ENCODE results near the gene RHOT1. TPM values are rescaled to one million over a fixed set of nuclear protein-coding genes. Genes with fewer than 3 reads are reported as not detected.
"Not testable (repeated sequence)": the region's sequence is repeated elsewhere in the genome, so short reads cannot be mapped to it uniquely, and the experiment has no call there.

RHOT1 gene
- total RNA-seq = 10 to 100 TPM; 23.3 to 34.1 TPM

DNA sequence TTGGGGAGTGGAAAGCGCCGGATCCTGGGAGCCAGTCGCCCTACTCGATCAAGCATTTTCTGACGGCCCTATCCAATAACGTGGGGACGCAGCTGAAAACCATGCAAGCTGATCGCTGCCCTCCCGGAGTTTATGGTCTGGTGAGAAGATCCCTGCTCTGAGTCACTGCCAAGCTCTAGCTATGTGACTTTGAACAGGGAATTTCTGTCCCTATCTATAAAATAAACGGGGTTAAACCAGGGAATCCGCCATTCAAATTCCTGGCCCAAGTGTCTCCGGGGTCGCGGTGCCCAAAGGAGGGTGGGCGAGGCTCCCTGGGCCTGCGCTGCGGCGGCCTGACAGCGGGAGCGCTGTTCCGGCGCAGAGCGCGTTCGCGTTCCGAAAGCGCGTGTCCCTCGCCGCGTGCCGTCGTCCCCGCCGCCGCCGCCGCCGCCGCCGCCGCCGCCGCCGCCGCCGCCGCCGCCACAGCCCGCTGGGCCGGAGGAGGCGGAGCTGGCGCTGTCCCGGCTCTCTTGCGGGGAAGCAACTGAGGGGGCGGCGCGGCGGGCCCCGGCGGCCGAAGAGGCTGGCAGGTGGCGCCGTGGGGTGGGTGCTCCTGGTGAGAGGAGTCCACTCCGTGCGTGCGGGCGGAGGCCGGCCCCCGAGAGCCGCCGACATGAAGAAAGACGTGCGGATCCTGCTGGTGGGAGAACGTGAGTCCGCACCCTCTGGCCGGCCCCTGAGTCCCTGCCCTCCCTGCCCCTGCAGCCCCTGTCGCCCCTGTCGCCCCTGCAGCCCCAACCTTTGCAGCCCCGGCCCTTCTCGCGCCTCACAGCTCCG lies at the start of gene RHOT1:
Gene RHOT1, plus strand, starts transcription at position 465 of the 819 bp plus-strand sequence. Its CDS starts 191 bp downstream, at position 656.
- Mint-ChIP-seq H3K4me1 (peaks cover 27% of the 10 kb centered on the region), H3K27ac (peak within 1 kb of the TSS; percentile 67), H3K4me3 (peak within 1 kb of the TSS; percentile 99), H3K27me3 (no peaks in the 10 kb centered on the region), H3K36me3 (ENCODE audit: low read depth) (no peaks in the 10 kb centered on the region), H3K9me3 (ENCODE audit: low read depth) (no peaks in the 10 kb centered on the region)
- ATAC-seq (peak; percentile 64), DNase-seq (peak; percentile 85)
- CTCF ChIA-PET = interaction anchor here (0.6 to 4.5 kb wide), 10 partner anchors 8 to 554 kb away, joined by 3 to 60 read pairs (median 4); partner anchors contain the start of gene UTP6
- intact Hi-C loops (cut with DNase I, micrococcal nuclease) = loop anchor here in 1 of 2 experiments (1.0 to 5.0 kb wide), 9 partner anchors 15 to 735 kb away; partner anchors contain the start of genes C17orf75, COPRS, LRRC37B and MYO1D
- POLR2A ChIA-PET = no interaction called here

DNA sequence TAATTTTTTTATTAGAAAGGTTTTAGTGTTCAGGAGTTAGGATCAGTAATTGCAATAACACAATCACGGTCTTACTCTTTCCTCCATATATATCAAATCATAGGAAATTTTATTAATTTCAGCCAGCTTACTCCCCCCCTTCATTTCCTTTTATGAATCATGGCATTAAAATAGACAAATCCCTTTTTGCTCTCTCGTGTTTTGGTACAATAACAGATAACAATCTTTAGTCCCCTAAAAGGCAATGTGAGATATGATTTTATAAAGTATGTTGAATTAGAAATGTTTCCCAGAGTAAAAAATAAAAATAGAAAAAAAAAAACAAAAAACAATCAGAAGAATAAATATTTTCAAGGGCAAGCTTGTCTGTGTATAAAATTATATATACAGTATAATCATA lies 42.6 kb upstream of the RHOT1 start:
- no peaks in the 10 kb centered on the region for H3K27me3 Mint-ChIP-seq
- H3K27ac Mint-ChIP-seq = no peak overlapping the region
- ATAC-seq = no peak
- no peak overlapping the region for H3K4me3 Mint-ChIP-seq
- H3K9me3 Mint-ChIP-seq (ENCODE audit: low read depth) = no peaks in the 10 kb centered on the region
- H3K36me3 Mint-ChIP-seq (ENCODE audit: low read depth) = no peaks in the 10 kb centered on the region
- peaks cover 11% of the 10 kb centered on the region for H3K4me1 Mint-ChIP-seq
- POLR2A ChIA-PET = interaction anchor here (0.7 kb wide), 1 partner anchor 108 kb away, joined by 3 read pairs; no protein-coding TSS in a partner anchor
- DNase-seq = no peak
- intact Hi-C loops (cut with DNase I, micrococcal nuclease) = no loop called here
- CTCF ChIA-PET = interaction anchor here (0.6 to 0.9 kb wide), 3 partner anchors 12 to 192 kb away, joined by 3 to 4 read pairs (median 4); no protein-coding TSS in a partner anchor

DNA sequence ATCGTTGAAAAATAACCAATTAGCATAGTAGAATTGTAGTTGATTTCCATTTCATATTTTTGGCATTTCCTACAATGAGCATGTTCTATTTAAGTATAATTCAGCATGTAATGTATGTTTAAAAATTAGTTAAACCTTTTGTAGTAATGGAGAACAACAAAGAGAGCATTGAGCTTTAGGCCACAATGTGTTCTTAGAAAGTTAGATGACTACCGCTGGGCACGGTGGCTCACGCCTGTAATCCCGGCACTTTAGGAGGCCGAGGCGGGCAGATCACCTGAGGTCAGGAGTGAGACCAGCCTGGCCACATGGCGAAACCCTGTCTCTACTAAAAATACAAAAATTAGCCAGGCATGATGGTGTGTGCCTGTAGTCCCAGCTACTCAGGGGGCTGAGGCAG lies 42.0 kb upstream of the RHOT1 start:
- H3K9me3 Mint-ChIP-seq (ENCODE audit: low read depth); ATAC-seq; H3K27me3 Mint-ChIP-seq; DNase-seq; POLR2A ChIA-PET; H3K4me3 Mint-ChIP-seq; H3K27ac Mint-ChIP-seq; H3K36me3 Mint-ChIP-seq (ENCODE audit: low read depth); intact Hi-C loops (cut with DNase I, micrococcal nuclease): not testable (repeated sequence)
- peaks cover 13% of the 10 kb centered on the region for H3K4me1 Mint-ChIP-seq
- CTCF ChIA-PET = interaction anchor here (0.6 to 1.4 kb wide), 4 partner anchors 11 to 193 kb away, joined by 3 to 4 read pairs (median 4); partner anchors contain the start of gene RHOT1

DNA sequence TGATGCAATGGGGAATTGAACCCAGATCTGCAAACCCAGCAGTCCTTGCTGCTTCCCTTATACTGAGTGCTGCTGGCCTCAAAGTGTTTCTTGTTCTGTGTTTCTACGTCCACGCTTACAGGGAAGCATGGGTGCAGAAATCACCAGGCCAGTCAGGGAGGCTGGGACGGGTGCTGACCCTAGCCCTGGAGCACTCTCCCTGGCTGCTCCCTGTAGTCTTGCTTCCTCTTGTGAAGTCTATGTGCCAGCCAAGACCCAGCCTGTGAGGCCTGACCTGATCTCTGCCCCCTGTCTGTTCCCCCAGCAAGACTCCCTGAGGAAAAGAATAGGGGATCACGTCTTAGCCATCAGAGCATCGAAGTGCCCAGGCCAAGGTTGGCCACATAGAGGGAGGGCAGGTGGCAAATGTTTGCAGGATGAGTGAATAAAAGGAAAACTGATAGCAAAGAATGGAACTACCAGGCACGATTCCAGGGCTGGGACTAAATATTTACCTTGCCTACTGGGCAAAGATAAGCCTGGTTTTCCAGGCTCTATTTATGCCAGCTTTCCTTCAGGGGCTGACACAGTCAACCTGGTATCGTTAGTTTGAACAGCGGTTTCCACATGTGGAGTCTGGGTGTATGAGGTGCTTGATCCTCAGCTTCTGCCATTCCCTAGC lies 41.2 kb upstream of the RHOT1 start:
- ChIA-PET CTCF (interaction anchor here (0.6 to 1.4 kb wide), 3 partner anchors 38 to 80 kb away, joined by 3 read pairs; partner anchors contain the start of gene RHOT1), POLR2A (no interaction called here)
- DNase-seq = no peak
- Mint-ChIP-seq H3K4me1 (peaks cover 15% of the 10 kb centered on the region), H3K9me3 (ENCODE audit: low read depth) (no peaks in the 10 kb centered on the region), H3K4me3 (no peak overlapping the region), H3K27me3 (no peaks in the 10 kb centered on the region), H3K36me3 (ENCODE audit: low read depth) (no peaks in the 10 kb centered on the region), H3K27ac (no peak overlapping the region)
- ATAC-seq = no peak
- intact Hi-C loops (cut with DNase I, micrococcal nuclease) = no loop called here

DNA sequence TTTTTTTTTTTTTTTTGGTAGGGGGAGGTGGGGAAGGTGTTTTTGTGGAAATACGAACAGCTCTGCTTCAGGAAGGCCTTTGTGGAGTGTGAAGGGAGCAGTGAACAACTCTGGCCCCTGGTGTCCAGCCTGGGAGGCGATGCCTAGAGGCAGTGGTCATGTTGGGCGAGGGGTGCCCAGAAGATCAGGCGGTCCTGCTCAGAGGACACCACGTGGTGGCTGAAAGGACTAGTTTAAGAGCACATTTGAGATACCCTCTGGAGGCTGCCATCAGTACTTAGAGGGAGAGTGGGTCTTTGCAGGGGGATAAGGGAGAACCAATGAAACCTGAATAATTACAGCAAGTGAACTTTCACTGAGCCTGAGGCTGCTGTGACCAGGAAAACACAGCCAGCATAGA lies 40.1 kb upstream of the RHOT1 start:
- intact Hi-C loops (cut with DNase I, micrococcal nuclease) = no loop called here
- H3K27me3 Mint-ChIP-seq = no peaks in the 10 kb centered on the region
- no peaks in the 10 kb centered on the region for H3K9me3 Mint-ChIP-seq (ENCODE audit: low read depth)
- POLR2A ChIA-PET = no interaction called here
- H3K4me1 Mint-ChIP-seq = peaks cover 25% of the 10 kb centered on the region
- no peak for DNase-seq
- CTCF ChIA-PET = no interaction called here
- no peak overlapping the region for H3K4me3 Mint-ChIP-seq
- H3K36me3 Mint-ChIP-seq (ENCODE audit: low read depth) = no peaks in the 10 kb centered on the region
- no peak overlapping the region for H3K27ac Mint-ChIP-seq
- no peak for ATAC-seq

DNA sequence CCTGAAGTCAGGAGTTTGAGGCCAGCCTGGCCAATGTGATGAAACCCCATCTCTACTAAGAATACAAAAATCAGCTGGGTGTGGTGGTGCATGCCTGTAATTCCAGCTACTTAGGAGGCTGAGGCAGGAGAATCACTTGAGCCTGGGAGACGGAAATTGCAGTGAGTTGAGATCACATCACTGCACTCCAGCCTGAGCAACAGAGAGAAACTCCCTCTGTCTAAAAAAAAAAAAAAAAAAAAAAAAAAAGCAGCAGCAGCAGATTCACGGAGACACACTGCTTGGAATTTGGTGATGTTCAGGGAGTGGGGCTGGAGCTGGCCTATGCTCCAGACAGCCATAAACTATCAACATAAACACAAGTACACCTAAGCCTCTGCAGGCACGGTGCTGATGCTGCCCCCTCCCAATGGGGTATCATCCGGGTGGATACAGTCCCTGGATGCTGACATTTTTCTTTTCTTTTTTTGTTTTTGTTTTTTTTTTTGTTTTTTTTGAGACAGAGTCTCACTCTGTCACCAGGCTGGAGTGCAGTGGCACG lies 39.6 kb upstream of the RHOT1 start:
- Mint-ChIP-seq H3K4me3 (no peak overlapping the region), H3K9me3 (ENCODE audit: low read depth) (no peaks in the 10 kb centered on the region), H3K27ac (no peak overlapping the region), H3K4me1 (peaks cover 29% of the 10 kb centered on the region), H3K36me3 (ENCODE audit: low read depth) (no peaks in the 10 kb centered on the region), H3K27me3 (no peaks in the 10 kb centered on the region)
- intact Hi-C loops (cut with DNase I, micrococcal nuclease) = no loop called here
- ATAC-seq = no peak
- CTCF ChIA-PET = no interaction called here
- DNase-seq = no peak
- POLR2A ChIA-PET = no interaction called here

DNA sequence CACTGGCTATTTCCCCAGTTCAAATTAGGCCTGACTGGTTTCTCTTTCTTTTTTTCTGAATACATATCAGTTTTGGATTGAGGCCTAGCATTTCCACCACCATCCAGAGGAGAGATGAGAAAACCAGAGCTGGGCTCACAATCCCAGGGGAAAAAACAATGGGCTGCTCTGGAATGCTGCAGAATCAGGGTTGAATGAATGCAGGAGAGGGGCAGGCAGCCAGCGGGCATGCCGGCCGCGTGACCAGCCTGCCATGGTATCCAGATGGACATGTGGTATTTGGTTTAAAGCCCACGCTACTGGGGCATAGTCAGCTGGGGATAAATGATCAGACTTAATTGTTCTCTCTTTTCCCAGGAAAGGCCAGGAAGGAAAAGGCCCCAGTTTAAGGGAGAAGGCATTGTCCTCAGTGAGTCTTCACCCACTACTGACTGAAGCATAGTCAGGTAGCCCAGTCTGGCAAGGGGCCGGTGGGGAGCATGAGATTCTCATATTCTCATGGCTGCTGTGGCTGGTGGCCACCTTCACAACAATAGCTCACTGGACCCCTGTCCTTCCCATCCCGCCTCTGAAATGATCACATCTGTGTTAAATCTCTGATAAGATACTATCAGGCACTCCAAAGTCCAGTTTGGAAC lies 38.7 kb upstream of the RHOT1 start:
- Mint-ChIP-seq H3K27ac (peak overlapping the region; percentile 89), H3K9me3 (ENCODE audit: low read depth) (no peaks in the 10 kb centered on the region), H3K27me3 (no peaks in the 10 kb centered on the region), H3K4me1 (peaks cover 29% of the 10 kb centered on the region), H3K36me3 (ENCODE audit: low read depth) (no peaks in the 10 kb centered on the region), H3K4me3 (no peak overlapping the region)
- intact Hi-C loops (cut with DNase I, micrococcal nuclease) = no loop called here
- ATAC-seq (no peak), DNase-seq (no peak)
- ChIA-PET POLR2A (no interaction called here), CTCF (interaction anchor here (0.6 to 1.3 kb wide), 5 partner anchors 33 to 614 kb away, joined by 3 to 4 read pairs (median 4); partner anchors contain the start of gene RHOT1)

DNA sequence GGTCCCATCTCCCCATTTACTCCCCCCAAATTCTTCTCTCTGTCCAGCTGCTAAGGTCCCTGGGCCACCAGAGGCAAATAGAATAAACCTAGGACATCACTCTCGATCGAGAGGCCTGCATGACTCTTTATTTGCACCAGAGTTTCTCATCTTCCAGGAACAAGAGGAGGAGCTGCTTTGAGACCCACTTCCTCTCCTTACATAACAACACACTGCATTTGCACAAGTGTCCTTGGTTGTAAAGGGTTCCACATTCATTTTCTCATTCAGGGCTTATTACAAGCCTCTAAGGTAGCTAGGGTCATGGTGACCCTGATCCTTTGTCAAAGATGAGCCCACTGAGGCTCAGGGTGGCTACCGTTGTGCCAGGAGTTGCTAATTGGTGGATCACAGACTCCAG lies 38.1 kb upstream of the RHOT1 start:
- peak overlapping the region; percentile 89 for H3K27ac Mint-ChIP-seq
- POLR2A ChIA-PET = no interaction called here

DNA sequence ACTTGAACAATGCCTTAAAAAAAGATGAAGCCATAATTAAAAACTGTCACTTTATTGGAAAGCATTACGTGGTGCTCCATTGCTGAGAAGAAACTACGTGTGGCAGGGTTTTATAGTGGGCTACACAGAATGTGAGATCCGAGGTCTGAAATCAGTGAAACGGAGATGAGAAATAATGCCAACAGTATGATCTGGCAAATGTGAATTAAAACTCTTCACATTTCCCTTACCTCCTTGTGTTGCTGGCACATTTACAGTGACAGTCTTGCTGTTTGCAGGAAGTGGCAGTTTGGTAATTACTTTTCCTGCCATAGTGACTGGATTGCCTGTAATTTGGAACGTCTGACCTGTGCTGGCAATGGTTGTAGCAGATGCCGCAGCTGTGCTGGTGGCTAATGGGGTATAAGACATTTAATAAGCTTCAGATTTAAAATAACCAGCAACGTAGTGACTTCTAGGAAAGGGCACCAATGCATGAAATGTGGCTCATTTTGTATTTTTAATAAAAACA lies 35.8 kb upstream of the RHOT1 start:
- H3K27me3 Mint-ChIP-seq; H3K4me3 Mint-ChIP-seq; intact Hi-C loops (cut with DNase I, micrococcal nuclease); DNase-seq; H3K36me3 Mint-ChIP-seq (ENCODE audit: low read depth); ATAC-seq; H3K9me3 Mint-ChIP-seq (ENCODE audit: low read depth): not testable (repeated sequence)
- CTCF ChIA-PET = interaction anchor here (0.6 to 0.7 kb wide), 2 partner anchors 33 to 70 kb away, joined by 3 to 4 read pairs; no protein-coding TSS in a partner anchor
- POLR2A ChIA-PET = interaction anchor here (0.5 kb wide), 1 partner anchor 152 kb away, joined by 3 read pairs; no protein-coding TSS in a partner anchor
- Mint-ChIP-seq H3K4me1 (peaks cover 29% of the 10 kb centered on the region), H3K27ac (peak overlapping the region; percentile 72)

More for the DNA sequence above, 38.1 kb upstream of the RHOT1 start:
- Mint-ChIP-seq H3K27me3 (no peaks in the 10 kb centered on the region), H3K4me1 (peaks cover 29% of the 10 kb centered on the region), H3K9me3 (ENCODE audit: low read depth) (no peaks in the 10 kb centered on the region), H3K4me3 (no peak overlapping the region), H3K36me3 (ENCODE audit: low read depth) (no peaks in the 10 kb centered on the region)
- no peak for ATAC-seq
- DNase-seq = no peak
- CTCF ChIA-PET = interaction anchor here (0.8 to 1.3 kb wide), 4 partner anchors 32 to 98 kb away, joined by 3 to 4 read pairs (median 4); partner anchors contain the start of gene RHOT1
- intact Hi-C loops (cut with DNase I, micrococcal nuclease) = no loop called here

DNA sequence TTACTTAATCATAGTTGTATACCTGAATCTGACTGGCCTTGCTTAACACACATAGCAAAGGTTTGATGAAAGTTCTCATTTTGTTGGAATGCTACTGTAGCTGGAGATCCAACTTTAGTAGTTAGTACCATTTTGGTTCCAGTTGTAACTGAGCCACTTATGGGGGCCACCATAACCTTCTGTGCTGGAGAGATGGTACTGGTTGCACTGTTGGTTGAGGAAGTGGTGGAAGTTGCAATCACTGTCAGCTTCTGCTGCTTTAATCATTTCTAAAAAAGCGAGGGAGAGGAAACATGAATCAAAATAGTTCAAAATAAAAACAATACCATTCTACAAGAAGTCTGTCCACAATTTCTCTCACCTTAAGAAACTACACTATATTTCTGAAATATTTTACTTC lies 35.1 kb upstream of the RHOT1 start:
- POLR2A ChIA-PET; H3K36me3 Mint-ChIP-seq (ENCODE audit: low read depth); intact Hi-C loops (cut with DNase I, micrococcal nuclease); H3K9me3 Mint-ChIP-seq (ENCODE audit: low read depth); H3K27me3 Mint-ChIP-seq; H3K4me3 Mint-ChIP-seq; DNase-seq: not testable (repeated sequence)
- Mint-ChIP-seq H3K4me1 (peaks cover 29% of the 10 kb centered on the region), H3K27ac (peak overlapping the region; percentile 62)
- CTCF ChIA-PET = interaction anchor here (0.6 to 0.7 kb wide), 2 partner anchors 33 to 69 kb away, joined by 3 to 4 read pairs; no protein-coding TSS in a partner anchor
- ATAC-seq = peak; percentile 45

DNA sequence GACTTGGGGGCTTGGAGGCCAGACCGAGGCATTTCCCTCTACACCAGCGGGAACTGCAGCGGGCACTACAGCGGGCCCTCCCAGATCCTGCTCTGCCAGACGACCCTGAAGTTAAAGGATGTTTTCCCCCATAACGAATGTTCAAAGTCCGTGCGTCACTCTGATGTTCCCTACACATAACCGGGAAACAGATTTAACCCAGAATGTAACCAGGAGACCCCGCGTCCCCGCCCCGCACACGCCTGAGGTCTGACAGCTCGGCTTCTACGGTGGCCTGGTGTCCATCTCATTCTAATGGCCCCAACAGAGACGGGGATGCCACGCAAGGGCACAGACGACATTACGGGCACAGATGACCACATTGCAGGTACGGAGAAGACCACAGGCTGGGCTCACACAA lies 31.7 kb upstream of the RHOT1 start:
- H3K27ac Mint-ChIP-seq = no peak overlapping the region
- ChIA-PET POLR2A (no interaction called here), CTCF (interaction anchor here (0.7 kb wide), 1 partner anchor 10 kb away, joined by 3 read pairs; no protein-coding TSS in a partner anchor)
- intact Hi-C loops (cut with DNase I, micrococcal nuclease) = no loop called here
- no peak for ATAC-seq
- no peaks in the 10 kb centered on the region for H3K9me3 Mint-ChIP-seq (ENCODE audit: low read depth)
- peaks cover 15% of the 10 kb centered on the region for H3K4me1 Mint-ChIP-seq
- H3K27me3 Mint-ChIP-seq = no peaks in the 10 kb centered on the region
- DNase-seq = no peak
- no peak overlapping the region for H3K4me3 Mint-ChIP-seq
- no peaks in the 10 kb centered on the region for H3K36me3 Mint-ChIP-seq (ENCODE audit: low read depth)
